Stimulated activated CD8-positive, alpha-beta memory T cell treated with anti-CD3 and anti-CD28 coated beads, Interleukin-7, amount 100 ng/mL, for 48 hours (primary cell): ENCODE measurements around the gene POTEF.
"Not testable (repeated sequence)": the region's sequence is repeated elsewhere in the genome, so short reads cannot be mapped to it uniquely, and the experiment has no call there.

Source experiments
- DNase-seq, 2 donors: peaks; one replicate each; pipeline ENCODE4 v3.0.0-alpha.2; 2020; ENCODE audit warnings: low read depth in 1 of 2; ENCODE audit errors: extremely low read depth in 1 of 2

POTEF gene

DNA sequence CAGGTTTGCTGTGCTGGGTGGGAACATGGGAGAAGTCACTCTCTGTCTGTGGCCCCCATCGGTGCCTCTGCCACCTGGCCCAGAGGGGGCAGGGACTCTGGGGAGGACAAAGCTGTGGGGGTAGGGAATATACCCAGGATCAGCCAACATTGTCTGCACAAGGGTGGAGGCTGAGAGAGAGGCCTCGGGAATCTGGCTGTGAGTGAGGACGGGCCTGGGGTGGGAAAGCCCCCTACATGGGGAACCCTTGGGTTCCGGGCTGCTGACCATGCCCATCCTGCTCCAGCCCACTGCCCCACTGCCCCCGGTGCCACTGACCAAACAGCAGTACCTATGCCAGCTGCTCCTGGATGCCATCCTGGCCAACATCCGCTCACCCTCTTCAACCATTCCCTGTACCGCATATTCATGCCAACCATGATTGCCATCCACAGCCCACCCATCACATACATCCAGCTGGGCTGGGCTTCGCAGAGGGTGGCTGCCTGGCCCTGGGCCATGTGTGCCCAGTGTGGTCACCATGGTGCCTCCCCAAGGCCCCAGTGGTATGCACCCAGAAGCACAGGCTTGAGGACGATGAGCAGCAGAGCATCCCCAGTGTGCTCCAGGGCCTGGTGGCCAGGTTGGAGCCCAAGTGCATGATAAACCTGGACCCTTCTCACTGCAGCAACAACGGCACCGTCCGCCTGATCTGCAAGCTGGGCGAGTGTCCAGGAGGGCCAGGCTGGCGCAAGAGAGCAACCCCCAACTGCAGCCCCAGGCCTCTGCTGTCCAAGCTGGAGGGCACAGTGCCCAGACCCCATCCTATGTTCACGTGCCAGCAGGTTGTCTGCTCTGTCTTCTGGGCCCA is 6.9 kb upstream of the POTEF start:
- no peak for DNase-seq

- DNase-seq: not testable (repeated sequence)
These were observed 558 bp downstream of the POTEF start for GRCh38 chr2:130128464-130128863.

DNA sequence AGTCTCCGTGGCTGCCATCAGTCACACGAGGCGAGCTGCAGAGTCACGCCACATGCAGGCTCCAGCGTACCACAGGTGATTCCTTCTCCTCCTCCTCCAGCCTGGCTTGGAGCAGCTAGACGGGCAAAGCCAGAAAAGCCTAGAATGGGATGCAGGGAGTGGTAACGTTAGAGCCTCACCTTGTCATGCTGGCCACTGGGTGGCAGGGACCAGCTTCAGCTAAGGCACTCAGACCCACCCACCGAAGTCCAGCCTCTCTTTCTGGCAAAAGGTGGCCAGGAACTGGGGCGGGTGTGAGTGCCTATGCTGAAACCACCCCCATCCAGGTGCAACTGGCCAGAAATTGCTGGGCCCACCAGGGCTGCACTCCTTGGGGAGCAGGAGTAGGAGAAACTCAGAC is 1.3 kb downstream of the POTEF start:
- DNase-seq: not testable (repeated sequence)

- not testable (repeated sequence) for DNase-seq
These were observed 8.1 kb downstream of the POTEF start for GRCh38 chr2:130120924-130121323.

DNA sequence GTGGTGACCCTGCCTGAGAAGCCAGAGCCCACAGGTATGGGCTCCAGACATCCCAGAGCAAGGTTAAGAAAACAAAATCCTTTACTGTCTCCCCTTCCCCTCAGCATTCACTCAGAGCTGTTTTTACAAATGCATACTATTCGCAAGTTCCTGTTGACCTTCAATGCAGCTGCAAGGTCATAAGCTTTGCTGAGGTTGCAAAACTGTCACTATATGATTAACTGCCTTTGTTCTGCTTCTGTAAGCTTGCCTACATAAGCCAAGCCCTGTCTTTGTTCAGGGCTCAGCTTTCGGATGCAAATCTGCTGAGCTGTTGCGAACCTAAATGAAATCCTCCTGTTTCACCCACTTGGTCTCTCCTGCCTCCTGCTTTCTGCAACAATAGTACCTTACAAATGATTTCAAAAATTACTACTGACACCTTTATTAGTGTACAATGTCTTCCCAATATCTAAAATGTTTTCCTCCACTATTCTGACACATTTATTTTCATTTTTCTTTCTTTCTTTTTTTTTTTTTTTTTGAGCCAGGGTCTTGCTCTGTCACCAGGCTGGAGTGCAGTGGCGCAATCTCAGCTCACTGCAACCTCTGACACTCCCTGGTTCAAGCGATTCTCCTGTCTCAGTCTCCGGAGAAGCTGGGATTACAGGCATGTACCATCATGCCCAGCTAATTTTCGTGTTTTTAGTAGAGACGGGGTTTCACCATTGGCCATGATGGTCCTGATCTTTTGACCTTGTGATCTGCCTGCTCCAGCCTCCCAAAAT is 26.2 kb downstream of the POTEF start:
- DNase-seq: not testable (repeated sequence)

DNA sequence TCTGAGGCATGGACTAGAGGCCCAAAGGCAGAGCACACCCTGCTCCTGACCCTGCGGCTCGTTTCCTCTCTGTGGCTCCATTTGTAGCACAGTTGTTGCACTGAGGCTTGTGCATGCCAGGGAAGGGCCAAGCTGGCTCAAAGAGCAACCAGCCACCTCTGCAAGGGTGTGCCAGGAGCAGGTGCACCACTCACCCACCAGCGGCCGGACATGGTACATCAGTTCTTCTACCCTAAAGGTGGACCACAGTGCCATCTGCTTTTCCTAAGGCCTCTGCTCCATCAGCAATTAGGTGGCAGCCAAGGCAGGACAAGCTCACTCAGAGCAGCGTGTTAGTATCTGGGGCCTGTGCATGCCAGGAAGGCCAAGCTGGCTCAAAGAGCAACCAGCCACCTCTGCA is 66.4 kb downstream of the POTEF start:
- not testable (repeated sequence) for DNase-seq

DNA sequence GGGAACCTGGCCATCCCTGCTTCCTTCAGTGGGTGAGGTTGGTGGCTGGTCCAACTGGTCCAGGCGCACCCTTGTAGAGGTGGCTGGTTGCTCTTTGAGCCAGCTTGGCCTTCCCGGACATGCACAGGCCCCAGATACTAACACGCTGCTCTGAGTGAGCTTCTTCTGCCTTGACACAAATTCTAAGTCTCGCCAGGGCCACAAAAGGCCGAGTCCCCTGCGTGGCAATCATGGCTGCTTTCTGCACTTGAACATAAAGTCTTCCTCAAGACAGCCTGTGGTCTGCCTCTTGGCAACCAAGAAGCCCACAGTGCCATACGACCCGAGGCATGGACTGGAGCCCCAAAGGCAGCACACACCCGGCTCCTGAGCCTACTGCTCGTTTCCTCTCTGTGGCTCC is 69.0 kb downstream of the POTEF start:
- DNase-seq: not testable (repeated sequence)

- not testable (repeated sequence) for DNase-seq
These were observed 72.7 kb downstream of the POTEF start for GRCh38 chr2:130056336-130056735.

DNA sequence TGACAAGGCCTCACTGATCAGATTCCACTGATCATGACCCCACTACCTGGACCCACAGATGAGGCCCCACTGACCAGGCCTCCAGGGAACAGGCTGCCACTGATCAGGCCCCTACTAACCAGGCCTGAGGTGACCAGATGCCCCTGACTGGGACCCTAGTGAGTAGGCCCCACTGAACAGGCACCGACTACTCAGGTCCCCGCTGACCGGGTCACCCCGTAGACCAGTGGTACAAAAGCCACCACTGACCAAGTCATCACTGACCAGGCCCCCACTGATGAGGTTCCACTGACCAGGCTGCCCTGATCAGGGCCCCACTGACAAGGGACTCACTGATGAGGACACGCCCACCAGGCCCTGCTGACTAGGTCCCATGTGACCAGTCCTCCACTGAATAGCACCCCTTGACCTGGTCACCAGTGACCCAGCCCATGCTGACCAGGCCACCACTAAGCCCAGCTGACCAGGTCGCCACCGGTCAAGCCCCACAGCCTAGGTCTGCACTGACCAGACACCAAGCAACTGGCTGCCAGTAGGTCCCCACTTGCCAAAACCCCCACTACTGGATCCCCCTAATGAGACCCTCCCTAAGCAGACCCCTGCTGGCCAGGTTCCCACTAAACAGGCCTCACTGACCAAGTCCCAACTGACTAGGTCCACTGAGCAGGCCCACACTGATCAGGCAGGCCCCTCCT is 75.7 kb downstream of the POTEF start:
- not testable (repeated sequence) for DNase-seq

- DNase-seq: not testable (repeated sequence)
These were observed 76.6 kb downstream of the POTEF start for GRCh38 chr2:130052376-130052775.

DNA sequence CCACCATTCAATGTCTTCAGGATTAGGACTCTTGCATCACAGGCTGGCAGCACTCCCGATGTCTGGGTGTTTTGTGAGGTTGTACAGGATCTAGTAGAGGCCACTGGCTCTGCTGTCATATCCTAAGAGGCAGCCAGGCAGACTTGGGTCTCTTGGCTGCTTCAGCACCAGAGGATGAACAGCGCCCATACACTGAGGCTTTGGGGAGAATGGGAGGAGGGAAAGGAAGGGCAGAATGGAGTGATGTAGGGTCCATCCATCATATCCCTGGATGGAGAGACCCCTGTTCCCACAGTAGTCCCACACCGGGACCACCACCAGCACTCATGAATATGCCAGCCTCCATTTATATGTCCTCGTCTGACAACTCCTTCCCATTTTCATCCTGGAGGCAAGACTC is 80.6 kb downstream of the POTEF start:
- not testable (repeated sequence) for DNase-seq

DNA sequence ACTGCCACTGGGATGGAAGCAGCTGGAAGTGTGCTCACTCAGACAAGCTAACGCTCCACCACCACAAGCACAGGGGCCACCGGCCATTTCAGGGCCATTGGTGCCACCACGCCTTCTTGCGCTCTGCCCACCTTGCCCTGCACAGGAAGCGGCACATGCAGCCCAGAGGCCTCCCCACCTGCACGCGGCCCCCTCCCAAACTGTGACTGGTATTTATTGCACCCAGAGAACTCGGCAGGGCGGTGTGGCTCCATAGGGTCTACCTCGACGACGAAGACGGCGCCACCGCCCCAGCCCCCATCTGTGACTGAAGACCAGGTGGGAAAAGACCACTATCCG is 90.8 kb downstream of the POTEF start:
- DNase-seq: not testable (repeated sequence)

DNA sequence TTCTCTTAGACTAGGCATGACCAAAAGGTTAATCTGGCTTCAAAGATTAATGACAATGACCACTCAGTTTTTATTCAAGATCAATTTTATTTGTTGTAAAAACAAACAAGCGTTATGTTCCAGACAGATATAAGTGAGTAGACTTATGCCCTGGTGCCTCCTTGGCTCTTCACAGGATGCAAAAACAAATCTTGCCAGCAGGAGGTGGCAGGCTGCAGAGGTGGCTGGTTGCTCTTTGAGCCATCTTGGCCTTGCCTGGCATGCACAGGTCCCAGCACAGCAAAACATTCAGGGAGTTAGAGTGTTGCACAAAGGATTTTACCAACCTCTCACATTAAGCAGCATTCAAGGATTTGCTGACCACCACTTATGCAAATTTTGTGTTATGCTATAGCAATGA is 103.1 kb downstream of the POTEF start:
- DNase-seq: not testable (repeated sequence)
